Cortex of kidney (tissue), 1 donor: ENCODE measurements around the gene ROR2.
"Not testable (repeated sequence)": the region's sequence is repeated elsewhere in the genome, so short reads cannot be mapped to it uniquely, and the experiment has no call there.

Source experiments
- DNase-seq: peaks from one replicate; lab custom pipeline; 2025; lab: John Stamatoyannopoulos, UW

The ROR2 gene

GRCh38 chr9:91625331-91625730 lies 324.7 kb downstream of the ROR2 start:
- DNase-seq: no peak

GRCh38 chr9:91623004-91623403 lies 327.0 kb downstream of the ROR2 start:
- no peak for DNase-seq

- DNase-seq: not testable (repeated sequence)
Measured at GRCh38 chr9:91622121-91622520, 327.9 kb downstream of the ROR2 start.

- not testable (repeated sequence) for DNase-seq
Measured at GRCh38 chr9:91614044-91614443, 336.0 kb downstream of the ROR2 start.

GRCh38 chr9:91611582-91611981 lies 338.4 kb downstream of the ROR2 start:
- DNase-seq: no peak

GRCh38 chr9:91606255-91606995 lies 343.6 kb downstream of the ROR2 start:
- DNase-seq: no peak

GRCh38 chr9:91604451-91605179 lies 345.4 kb downstream of the ROR2 start:
- DNase-seq: no peak

- DNase-seq: no peak
Measured at GRCh38 chr9:91603932-91604331, 346.1 kb downstream of the ROR2 start.

- no peak for DNase-seq
Measured at GRCh38 chr9:91599564-91599963, 350.5 kb downstream of the ROR2 start.

GRCh38 chr9:91591627-91592026 lies 358.4 kb downstream of the ROR2 start:
- no peak for DNase-seq

- no peak for DNase-seq
Measured at GRCh38 chr9:91589101-91589553, 360.9 kb downstream of the ROR2 start.

- DNase-seq: no peak
Measured at GRCh38 chr9:91586282-91586681, 363.7 kb downstream of the ROR2 start.

GRCh38 chr9:91583966-91584365 lies 366.1 kb downstream of the ROR2 start:
- no peak for DNase-seq

GRCh38 chr9:91583161-91583875 lies 366.7 kb downstream of the ROR2 start:
- no peak for DNase-seq

- DNase-seq: no peak
Measured at GRCh38 chr9:91582181-91582580, 367.8 kb downstream of the ROR2 start.

- no peak for DNase-seq
Measured at GRCh38 chr9:91580136-91580535, 369.9 kb downstream of the ROR2 start.

GRCh38 chr9:91578911-91579310 lies 371.1 kb downstream of the ROR2 start:
- DNase-seq: no peak

- DNase-seq: no peak
Measured at GRCh38 chr9:91577633-91578061, 372.4 kb downstream of the ROR2 start.

GRCh38 chr9:91572811-91573210 lies 377.2 kb downstream of the ROR2 start:
- no peak for DNase-seq

GRCh38 chr9:91572044-91572443 lies 378.0 kb downstream of the ROR2 start:
- DNase-seq: no peak

GRCh38 chr9:91571036-91571435 lies 379.0 kb downstream of the ROR2 start:
- no peak for DNase-seq

GRCh38 chr9:91567642-91568274 lies 382.3 kb downstream of the ROR2 start:
- DNase-seq: no peak
